OCI-LY3 (cell line): ENCODE results near the gene NRF1.

ENCODE experiments used
- CTCF ChIP-seq: fragments of 200-600, 300-600 bp; sonication (generic); IDR thresholded peaks from 2 replicates; pipeline ENCODE4 v1.5.1; 2014; ENCODE audit warnings: antibody characterized with exemption, low read length, low read depth
- EZH2phosphoT487 ChIP-seq: fragments of 200-600 bp; shearing (Covaris generic); IDR thresholded peaks from 2 replicates; pipeline ENCODE4 v1.6.1; 2018; ENCODE audit warnings: antibody characterized with exemption, mixed run types, low read depth

DNA sequence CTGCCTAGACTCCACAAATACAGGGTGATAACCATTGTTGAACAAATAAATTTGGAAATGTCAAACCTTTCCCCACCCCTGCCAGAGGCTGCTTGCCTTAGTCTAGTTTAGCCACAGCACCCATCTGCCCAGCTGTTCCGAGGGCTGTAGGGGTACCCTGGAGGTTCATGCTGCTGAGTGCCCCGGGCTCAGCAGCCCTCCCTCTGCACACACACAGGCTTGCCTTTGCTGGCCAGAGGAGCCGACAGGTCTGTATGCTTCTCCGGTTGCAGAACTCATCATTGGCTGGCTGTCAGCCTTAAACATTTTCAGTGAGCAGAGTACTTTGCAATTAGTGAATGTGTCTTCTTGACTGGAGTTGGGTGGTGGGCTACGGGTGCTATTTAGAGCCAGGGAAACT, 122.9 kb downstream of the NRF1 start:
- no peak for TF ChIP-seq EZH2phosphoT487
- no peak for TF ChIP-seq CTCF
